Neural crest cell (in vitro differentiated cells): ENCODE results near the gene TRAPPC10. TPM values are rescaled to one million over a fixed set of nuclear protein-coding genes. Genes with fewer than 3 reads are reported as not detected.

Experiments
- DNase-seq: peaks from one replicate; pipeline ENCODE4 v3.0.0; 2021; ENCODE audit warnings: low read depth, mixed read lengths, low spot score
- H3K27ac Mint-ChIP-seq: one replicate; pipeline ENCODE4 v1.8.0; 2021; ENCODE audit warnings: mild to moderate bottlenecking, mixed read lengths; ENCODE audit not compliant: unreplicated experiment
- H3K27me3 Mint-ChIP-seq: 2 replicates; pipeline ENCODE4 v1.8.0; 2021; ENCODE audit warnings: low read depth, mild to moderate bottlenecking, mixed read lengths
- H3K36me3 Mint-ChIP-seq: 2 replicates; pipeline ENCODE4 v1.8.0; 2021; ENCODE audit warnings: low read depth, mild to moderate bottlenecking, mixed read lengths
- H3K4me1 Mint-ChIP-seq: 2 replicates; pipeline ENCODE4 v1.8.0; 2021; ENCODE audit warnings: mixed read lengths
- H3K4me3 Mint-ChIP-seq: one replicate; pipeline ENCODE4 v1.8.0; 2021; ENCODE audit warnings: mild to moderate bottlenecking, mixed read lengths
- H3K9me3 Mint-ChIP-seq: 2 replicates; pipeline ENCODE4 v1.8.0; 2021; ENCODE audit warnings: mixed read lengths
- total RNA-seq: library from RNA; stranded (reverse); gene quantifications from 2 replicates; pipeline ENCODE4 v1.2.1, GENCODE V29; 2021
- TF ChIP-seq, protein P1 (sequence below): fragments of 200-600 bp; sonication (generic); conservative IDR thresholded peaks from 2 replicates; pipeline ENCODE4 v1.5.0; 2021; ENCODE audit warnings: antibody characterized with exemption, mild to moderate bottlenecking

Gene TRAPPC10
- total RNA-seq, 1 donor from 2014 or later, result 35.1 TPM

DNA sequence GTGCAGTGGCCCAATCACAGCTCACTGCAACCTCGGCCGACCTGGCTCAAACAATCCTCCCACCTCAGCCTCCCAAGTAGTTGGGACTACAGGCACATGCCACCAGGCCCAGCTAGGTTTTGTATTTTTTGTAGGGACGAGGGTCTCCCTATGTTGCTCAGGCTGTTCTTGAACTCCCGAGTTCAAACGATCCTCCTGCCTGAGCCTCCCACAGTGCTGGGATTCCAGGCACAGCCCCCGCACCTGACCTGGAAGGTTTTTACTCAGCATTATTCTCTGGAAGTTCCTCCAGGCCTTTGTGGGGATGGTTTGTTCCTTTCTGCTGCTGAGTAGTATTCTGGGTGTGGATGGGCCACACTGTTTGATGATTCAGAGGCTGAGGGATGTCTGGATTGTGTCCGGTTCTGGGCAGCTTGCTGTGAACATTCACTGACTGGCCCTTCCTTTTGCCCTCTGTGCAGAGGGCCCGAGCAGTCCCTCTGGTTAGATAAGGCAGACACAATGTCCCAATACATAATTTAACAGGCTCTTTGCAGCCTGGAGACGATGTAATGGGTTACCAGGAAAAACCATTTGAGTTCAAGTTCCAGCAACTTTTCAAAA lies 6.0 kb upstream of the TRAPPC10 start:
- Mint-ChIP-seq H3K4me3 (no peak overlapping the region), H3K9me3 (no peaks in the 10 kb centered on the region), H3K36me3 (no peaks in the 10 kb centered on the region), H3K27ac (no peak overlapping the region), H3K27me3 (no peaks in the 10 kb centered on the region), H3K4me1 (peaks cover 6% of the 10 kb centered on the region)
- TF ChIP-seq, protein P1, sequence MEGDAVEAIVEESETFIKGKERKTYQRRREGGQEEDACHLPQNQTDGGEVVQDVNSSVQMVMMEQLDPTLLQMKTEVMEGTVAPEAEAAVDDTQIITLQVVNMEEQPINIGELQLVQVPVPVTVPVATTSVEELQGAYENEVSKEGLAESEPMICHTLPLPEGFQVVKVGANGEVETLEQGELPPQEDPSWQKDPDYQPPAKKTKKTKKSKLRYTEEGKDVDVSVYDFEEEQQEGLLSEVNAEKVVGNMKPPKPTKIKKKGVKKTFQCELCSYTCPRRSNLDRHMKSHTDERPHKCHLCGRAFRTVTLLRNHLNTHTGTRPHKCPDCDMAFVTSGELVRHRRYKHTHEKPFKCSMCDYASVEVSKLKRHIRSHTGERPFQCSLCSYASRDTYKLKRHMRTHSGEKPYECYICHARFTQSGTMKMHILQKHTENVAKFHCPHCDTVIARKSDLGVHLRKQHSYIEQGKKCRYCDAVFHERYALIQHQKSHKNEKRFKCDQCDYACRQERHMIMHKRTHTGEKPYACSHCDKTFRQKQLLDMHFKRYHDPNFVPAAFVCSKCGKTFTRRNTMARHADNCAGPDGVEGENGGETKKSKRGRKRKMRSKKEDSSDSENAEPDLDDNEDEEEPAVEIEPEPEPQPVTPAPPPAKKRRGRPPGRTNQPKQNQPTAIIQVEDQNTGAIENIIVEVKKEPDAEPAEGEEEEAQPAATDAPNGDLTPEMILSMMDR, result no peak
- DNase-seq, result no peak

DNA sequence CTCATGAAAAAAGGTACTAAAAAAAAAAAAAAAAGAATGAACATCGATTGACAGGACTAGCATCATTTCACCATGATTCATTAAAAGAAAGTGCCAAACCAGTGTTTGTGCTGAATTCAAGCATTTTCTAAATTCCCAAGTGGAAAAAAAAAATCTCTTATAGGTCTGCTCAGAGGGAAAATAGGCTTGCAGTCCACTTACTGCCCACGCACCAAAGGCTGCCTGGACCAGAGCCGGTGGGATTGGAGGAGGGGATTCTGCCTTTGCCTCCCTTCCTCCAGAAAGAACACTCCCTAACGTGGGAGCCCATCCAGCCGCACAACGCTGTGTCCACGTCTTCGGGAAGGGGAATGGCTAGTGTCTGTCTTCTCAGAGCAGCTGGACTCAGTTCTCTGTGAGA lies 5.5 kb upstream of the TRAPPC10 start:
- TF ChIP-seq, protein P1, result no peak
- Mint-ChIP-seq H3K36me3 (no peaks in the 10 kb centered on the region), H3K4me1 (peaks cover 9% of the 10 kb centered on the region), H3K9me3 (no peaks in the 10 kb centered on the region), H3K4me3 (no peak overlapping the region), H3K27me3 (no peaks in the 10 kb centered on the region), H3K27ac (no peak overlapping the region)
- DNase-seq, result no peak

DNA sequence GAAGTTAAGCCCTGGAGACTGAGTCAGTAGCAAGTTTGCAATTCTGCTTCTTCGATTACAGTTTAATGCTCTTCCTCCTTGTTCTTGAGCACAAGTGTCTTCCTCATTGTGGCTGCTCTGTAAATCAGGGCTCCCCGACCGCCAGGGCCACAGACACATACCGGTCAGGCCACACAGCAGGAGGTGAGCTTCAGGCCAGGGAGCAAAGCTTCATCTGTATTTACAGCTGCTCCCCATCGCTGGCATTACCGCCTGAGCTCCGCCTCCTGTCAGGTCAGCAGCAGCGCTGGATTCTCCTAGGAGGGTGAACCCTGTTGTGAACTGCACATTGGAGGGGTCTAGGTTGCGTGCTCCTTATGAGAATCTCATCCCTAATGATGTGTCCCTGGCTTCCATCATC lies 1.7 kb upstream of the TRAPPC10 start:
- Mint-ChIP-seq H3K4me3 (peak overlapping the region; percentile 90), H3K36me3 (no peaks in the 10 kb centered on the region), H3K27ac (no peak overlapping the region), H3K9me3 (no peaks in the 10 kb centered on the region), H3K27me3 (no peaks in the 10 kb centered on the region), H3K4me1 (peaks cover 33% of the 10 kb centered on the region)
- no peak for DNase-seq
- TF ChIP-seq, protein P1, result no peak

DNA sequence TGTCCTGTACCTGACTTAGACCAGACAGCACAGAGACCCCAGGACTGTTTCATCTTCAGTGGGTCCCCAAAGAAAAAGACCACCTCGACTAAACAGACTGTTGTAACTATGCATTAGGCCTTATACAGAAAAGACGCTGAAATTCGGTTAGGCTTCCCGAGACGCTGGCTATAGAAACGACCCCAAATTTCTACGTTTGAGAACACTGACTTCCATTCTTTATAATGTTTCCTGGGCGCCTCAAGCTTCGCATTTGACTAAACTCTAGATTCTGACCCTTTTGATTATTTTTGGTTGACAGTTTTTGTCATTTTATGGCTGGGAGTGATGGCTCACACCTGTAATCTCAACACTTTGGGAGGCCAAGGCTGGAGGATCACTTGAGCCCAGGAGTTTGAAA lies 986 bp upstream of the TRAPPC10 start:
- TF ChIP-seq, protein P1, result no peak
- H3K4me3 Mint-ChIP-seq, result peak overlapping the region; percentile 90
- H3K27ac Mint-ChIP-seq, result peak overlapping the region; percentile 82
- H3K9me3 Mint-ChIP-seq, result no peaks in the 10 kb centered on the region
- no peaks in the 10 kb centered on the region for H3K27me3 Mint-ChIP-seq
- H3K36me3 Mint-ChIP-seq, result no peaks in the 10 kb centered on the region
- peaks cover 33% of the 10 kb centered on the region for H3K4me1 Mint-ChIP-seq
- DNase-seq, result no peak

DNA sequence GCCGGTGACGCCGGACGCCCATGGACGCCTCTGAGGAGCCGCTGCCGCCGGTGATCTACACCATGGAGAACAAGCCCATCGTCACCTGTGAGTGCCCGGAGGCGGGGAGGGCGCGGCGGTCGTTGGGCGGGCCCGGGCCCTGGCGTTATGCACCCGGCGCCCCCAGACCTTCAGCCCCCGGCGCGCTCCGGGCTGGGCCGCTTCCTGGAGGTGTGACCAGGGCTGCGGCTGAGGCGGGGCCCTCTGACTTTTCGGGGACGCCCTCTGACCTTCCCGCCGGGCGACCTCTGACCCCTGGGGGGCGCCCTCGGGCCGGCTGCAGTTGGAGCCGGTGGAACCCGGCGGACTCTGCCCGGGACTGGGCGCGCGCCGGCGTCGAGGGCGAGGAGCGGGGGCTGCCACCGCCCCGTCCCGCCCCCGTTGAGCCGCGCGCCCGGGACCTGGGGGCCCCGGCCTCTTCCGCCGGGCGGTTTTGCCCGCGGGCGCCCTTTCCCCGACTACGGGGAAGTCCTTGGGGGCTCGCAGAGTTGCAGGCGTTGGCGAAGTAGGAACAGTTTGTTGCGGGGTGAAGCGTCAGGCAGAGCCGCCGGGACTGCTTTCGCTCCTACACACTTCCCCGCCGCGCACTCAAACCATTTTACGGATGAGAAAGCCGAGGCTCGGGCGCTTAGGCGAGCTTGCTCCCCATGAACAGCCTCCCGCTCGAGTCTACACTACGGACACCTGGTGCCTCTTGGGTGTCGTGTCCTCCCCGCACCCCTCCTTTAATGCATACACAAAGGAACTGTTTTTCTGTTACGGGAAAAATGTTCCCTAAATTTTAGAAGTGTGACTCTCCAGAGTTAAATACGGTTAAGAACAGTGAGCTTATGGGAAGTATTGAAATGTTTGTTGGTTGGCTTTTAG lies 618 bp downstream of the TRAPPC10 start:
- TF ChIP-seq, protein P1, result peak; percentile 40
- DNase-seq, result peak; percentile 41
- no peaks in the 10 kb centered on the region for H3K27me3 Mint-ChIP-seq
- H3K4me1 Mint-ChIP-seq, result peaks cover 37% of the 10 kb centered on the region
- H3K27ac Mint-ChIP-seq, result peak overlapping the region; percentile 89
- H3K36me3 Mint-ChIP-seq, result no peaks in the 10 kb centered on the region
- no peaks in the 10 kb centered on the region for H3K9me3 Mint-ChIP-seq
- H3K4me3 Mint-ChIP-seq, result peak overlapping the region; percentile 92
